KMS-11 (cell line): ENCODE results near the gene DGCR2.

Experiments used
- H2AFZ ChIP-seq: fragments of 200-600 bp; sonication (generic); 2 replicates; pipeline ENCODE4 v1.6.1; 2016; ENCODE audit warnings: antibody characterized with exemption, mixed run types, low read depth
- H3K27ac ChIP-seq: fragments of 200-600 bp; sonication (generic); 2 replicates; pipeline ENCODE4 v1.6.1; 2016; ENCODE audit warnings: mild to moderate bottlenecking, mixed run types
- H3K27me3 ChIP-seq: fragments of 200-600 bp; sonication (generic); 2 replicates; pipeline ENCODE4 v1.6.1; 2017; ENCODE audit warnings: mild to moderate bottlenecking, low read depth, mixed run types, moderate library complexity; ENCODE audit not compliant: insufficient read depth
- H3K36me3 ChIP-seq: fragments of 200-600 bp; sonication (generic); 2 replicates; pipeline ENCODE4 v1.6.1; 2017; ENCODE audit warnings: mild to moderate bottlenecking, mixed run types; ENCODE audit not compliant: insufficient read depth
- H3K4me1 ChIP-seq: fragments of 200-600 bp; sonication (generic); 2 replicates; pipeline ENCODE4 v1.6.1; 2016; ENCODE audit warnings: mild to moderate bottlenecking, low read depth, mixed run types; ENCODE audit not compliant: poor library complexity, severe bottlenecking
- H3K4me2 ChIP-seq: fragments of 200-600 bp; sonication (generic); 2 replicates; pipeline ENCODE4 v1.7.0; 2016; ENCODE audit warnings: mild to moderate bottlenecking, mixed run types
- H3K4me3 ChIP-seq: fragments of 200-600 bp; sonication (generic); IDR thresholded peaks from 2 replicates; pipeline ENCODE4 v1.6.1; 2017; ENCODE audit warnings: low read depth, low read length, mixed read lengths; ENCODE audit not compliant: insufficient read depth
- H3K79me2 ChIP-seq: fragments of 200-600 bp; sonication (generic); 2 replicates; pipeline ENCODE4 v1.6.1; 2016; ENCODE audit warnings: low read depth, mixed run types; ENCODE audit not compliant: insufficient read depth
- H3K9ac ChIP-seq: fragments of 200-600 bp; sonication (generic); 2 replicates; pipeline ENCODE4 v1.6.1; 2016; ENCODE audit warnings: mild to moderate bottlenecking, mixed run types
- H4K20me1 ChIP-seq: fragments of 200-600 bp; sonication (generic); 2 replicates; pipeline ENCODE4 v1.6.1; 2016; ENCODE audit warnings: mild to moderate bottlenecking, mixed run types; ENCODE audit not compliant: insufficient read depth
- TF ChIP-seq, protein P1 (sequence below): fragments of 200-600 bp; sonication (generic); conservative IDR thresholded peaks from 2 replicates; pipeline ENCODE4 v1.6.1; 2017; ENCODE audit warnings: low read depth, mild to moderate bottlenecking, antibody characterized with exemption, low read length, moderate library complexity, mixed read lengths

The DGCR2 gene

DNA sequence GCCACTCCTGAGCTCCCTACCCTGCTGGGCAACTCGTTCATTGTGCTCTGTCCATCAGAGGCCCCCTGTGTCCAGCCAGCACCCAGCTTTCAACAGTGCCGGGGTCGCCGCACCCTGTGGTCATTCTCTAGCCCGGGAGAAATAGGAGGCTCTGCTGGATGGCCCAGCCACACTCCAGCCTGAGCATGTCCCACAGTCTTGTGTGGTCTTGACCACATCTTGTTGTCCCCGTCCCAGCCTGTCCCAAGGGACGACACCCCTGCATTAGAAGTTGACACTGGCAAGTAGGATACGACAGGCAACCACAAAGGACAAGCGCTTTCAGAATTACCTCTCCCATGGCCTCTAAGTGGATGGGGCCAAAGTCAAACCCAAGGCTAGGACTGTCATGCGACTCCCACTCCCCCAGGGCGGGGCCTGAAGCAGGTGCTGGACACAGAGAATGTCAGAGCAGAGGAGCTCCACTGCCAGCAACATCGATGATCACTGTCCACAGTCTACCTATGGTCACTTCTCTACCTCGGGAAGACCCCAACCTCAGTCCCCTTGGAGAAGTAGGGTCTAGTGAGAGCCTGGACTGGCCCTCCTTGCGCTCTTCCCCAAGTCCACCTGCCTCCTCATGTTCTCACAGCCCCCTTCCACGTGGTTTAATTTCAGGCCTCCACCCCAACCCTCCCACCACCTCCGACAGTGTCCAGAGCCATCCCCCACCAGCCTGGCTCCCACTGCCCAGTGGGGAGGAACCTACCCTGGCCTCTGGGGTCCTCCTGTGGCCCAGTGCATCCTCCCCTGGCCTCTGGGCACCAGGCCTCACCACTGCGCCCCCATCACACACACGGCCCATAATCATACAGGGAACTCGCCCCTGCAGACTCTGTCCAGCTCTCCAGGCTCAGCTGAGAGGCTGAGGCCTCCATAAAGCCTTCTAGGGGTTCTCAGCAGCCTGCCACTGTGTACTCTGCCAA lies 4.4 kb upstream of the DGCR2 start:
- peaks cover 1% of the 10 kb centered on the region; the same call in 1 of the 2 replicates for H3K79me2 ChIP-seq
- H3K9ac ChIP-seq: no peak overlapping the region
- H2AFZ ChIP-seq: no peak overlapping the region
- no peak overlapping the region for H3K4me2 ChIP-seq
- H3K27me3 ChIP-seq: no peaks in the 10 kb centered on the region
- TF ChIP-seq, protein P1, sequence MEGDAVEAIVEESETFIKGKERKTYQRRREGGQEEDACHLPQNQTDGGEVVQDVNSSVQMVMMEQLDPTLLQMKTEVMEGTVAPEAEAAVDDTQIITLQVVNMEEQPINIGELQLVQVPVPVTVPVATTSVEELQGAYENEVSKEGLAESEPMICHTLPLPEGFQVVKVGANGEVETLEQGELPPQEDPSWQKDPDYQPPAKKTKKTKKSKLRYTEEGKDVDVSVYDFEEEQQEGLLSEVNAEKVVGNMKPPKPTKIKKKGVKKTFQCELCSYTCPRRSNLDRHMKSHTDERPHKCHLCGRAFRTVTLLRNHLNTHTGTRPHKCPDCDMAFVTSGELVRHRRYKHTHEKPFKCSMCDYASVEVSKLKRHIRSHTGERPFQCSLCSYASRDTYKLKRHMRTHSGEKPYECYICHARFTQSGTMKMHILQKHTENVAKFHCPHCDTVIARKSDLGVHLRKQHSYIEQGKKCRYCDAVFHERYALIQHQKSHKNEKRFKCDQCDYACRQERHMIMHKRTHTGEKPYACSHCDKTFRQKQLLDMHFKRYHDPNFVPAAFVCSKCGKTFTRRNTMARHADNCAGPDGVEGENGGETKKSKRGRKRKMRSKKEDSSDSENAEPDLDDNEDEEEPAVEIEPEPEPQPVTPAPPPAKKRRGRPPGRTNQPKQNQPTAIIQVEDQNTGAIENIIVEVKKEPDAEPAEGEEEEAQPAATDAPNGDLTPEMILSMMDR: no peak
- H3K4me1 ChIP-seq: no peaks in the 10 kb centered on the region
- no peak overlapping the region for H3K27ac ChIP-seq
- H3K4me3 ChIP-seq: no peak overlapping the region
- H4K20me1 ChIP-seq: no peaks in the 10 kb centered on the region
- no peaks in the 10 kb centered on the region for H3K36me3 ChIP-seq

DNA sequence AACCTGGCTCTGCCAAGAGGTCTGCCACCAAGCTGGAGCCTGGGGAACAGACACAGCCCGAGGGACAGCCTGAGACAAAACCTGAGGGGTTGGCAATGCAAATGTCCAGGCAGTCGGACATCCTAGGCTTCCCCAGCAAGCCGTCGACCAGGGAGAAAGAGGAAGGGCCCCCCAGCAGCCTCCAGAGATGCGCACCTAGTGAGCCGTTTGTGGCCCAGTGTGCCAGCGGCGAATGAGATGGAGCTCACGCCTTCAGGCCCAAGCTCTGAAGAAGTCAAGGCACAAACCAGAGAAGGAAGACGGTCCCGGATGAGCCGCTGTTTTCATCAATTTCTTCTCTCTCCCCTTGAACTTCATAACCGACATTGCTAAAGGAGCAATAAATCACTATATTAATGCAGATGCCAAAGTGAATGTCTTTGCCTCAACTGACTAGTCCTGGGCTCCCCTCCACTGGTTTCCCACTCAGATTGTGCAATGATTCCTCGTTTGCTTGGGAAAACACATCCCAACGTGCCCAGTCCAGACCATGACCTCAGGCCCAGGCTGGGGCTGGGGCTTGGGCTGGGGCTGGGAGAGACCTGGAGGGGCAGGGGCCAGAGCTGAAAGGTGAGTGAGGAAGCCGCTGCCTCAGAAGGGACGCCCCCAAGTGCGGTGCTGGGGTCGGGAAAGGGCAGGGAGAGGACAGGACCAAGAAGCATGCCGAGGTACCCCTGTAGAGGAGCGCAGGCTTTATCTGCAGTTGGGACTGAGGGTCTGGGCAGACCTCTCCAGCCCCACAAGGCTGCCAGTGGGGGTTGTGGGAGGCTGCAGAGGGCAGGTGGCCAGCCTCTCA lies 3.5 kb upstream of the DGCR2 start:
- peaks cover 10% of the 10 kb centered on the region for H3K79me2 ChIP-seq

DNA sequence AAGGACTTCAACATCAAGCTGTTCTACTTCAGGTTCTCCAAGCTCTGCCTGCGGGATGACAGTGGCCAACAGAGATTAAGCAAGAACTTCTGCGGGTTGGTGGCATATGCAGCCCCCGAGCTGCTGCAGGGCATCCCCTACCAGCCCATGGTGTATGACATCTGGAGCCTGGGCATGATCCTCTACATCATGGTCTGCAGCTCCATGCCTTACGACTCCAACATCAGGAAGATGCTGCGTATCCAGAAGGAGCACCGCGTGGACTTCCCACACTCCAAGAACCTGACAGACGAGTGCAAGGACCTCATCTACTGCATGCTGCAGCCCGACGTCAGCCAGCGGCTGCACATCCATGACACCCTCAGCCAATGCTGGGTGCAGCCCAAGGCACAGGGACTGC lies 2.8 kb upstream of the DGCR2 start:
- H3K27ac ChIP-seq: no peak overlapping the region
- H3K4me3 ChIP-seq: no peak overlapping the region
- H3K79me2 ChIP-seq: peaks cover 17% of the 10 kb centered on the region
- no peaks in the 10 kb centered on the region for H3K27me3 ChIP-seq
- H4K20me1 ChIP-seq: no peaks in the 10 kb centered on the region
- no peaks in the 10 kb centered on the region for H3K36me3 ChIP-seq
- H3K4me1 ChIP-seq: peaks cover 11% of the 10 kb centered on the region
- TF ChIP-seq, protein P1: no peak
- no peak overlapping the region for H3K4me2 ChIP-seq
- no peak overlapping the region for H3K9ac ChIP-seq
- H2AFZ ChIP-seq: no peak overlapping the region

More for the DNA sequence above, 3.5 kb upstream of the DGCR2 start:
- H3K4me1 ChIP-seq: peaks cover 4% of the 10 kb centered on the region
- TF ChIP-seq, protein P1: no peak
- H3K27ac ChIP-seq: no peak overlapping the region
- H3K9ac ChIP-seq: no peak overlapping the region
- no peaks in the 10 kb centered on the region for H4K20me1 ChIP-seq
- H2AFZ ChIP-seq: no peak overlapping the region
- H3K4me2 ChIP-seq: no peak overlapping the region
- no peaks in the 10 kb centered on the region for H3K27me3 ChIP-seq
- no peaks in the 10 kb centered on the region for H3K36me3 ChIP-seq
- H3K4me3 ChIP-seq: no peak overlapping the region

- Histone ChIP-seq H3K4me2 (no peak overlapping the region), H3K36me3 (no peaks in the 10 kb centered on the region), H4K20me1 (no peaks in the 10 kb centered on the region), H2AFZ (no peak overlapping the region), H3K4me1 (peaks cover 18% of the 10 kb centered on the region), H3K27ac (no peak overlapping the region), H3K4me3 (no peak overlapping the region), H3K79me2 (peaks cover 23% of the 10 kb centered on the region), H3K27me3 (no peaks in the 10 kb centered on the region), H3K9ac (no peak overlapping the region)
- TF ChIP-seq, protein P1: no peak
Observed at GRCh38 chr22:19124377-19124776, 2.2 kb upstream of the DGCR2 start.
